ENCODE measurements around the gene SH3GL1.
A peak's percentile ranks its signal among the peaks of the same experiment; 100 is the strongest.
"Not testable (repeated sequence)": the region's sequence is repeated elsewhere in the genome, so short reads cannot be mapped to it uniquely, and the experiment has no call there.

The SH3GL1 gene

GRCh38 chr19:4362101-4362828 is 38.1 kb downstream of the SH3GL1 start:
- no peak for DNase-seq

- DNase-seq: no peak
Observed at GRCh38 chr19:4361152-4362046, 38.9 kb downstream of the SH3GL1 start.

GRCh38 chr19:4360641-4361151 is 39.7 kb downstream of the SH3GL1 start:
- no peak for DNase-seq

GRCh38 chr19:4360081-4360569 is 40.2 kb downstream of the SH3GL1 start:
- no peak for DNase-seq

- no peak for DNase-seq
Observed at GRCh38 chr19:4359627-4360000, 40.7 kb downstream of the SH3GL1 start.

GRCh38 chr19:4358709-4359626 is 41.4 kb downstream of the SH3GL1 start:
- DNase-seq: no peak

DNA sequence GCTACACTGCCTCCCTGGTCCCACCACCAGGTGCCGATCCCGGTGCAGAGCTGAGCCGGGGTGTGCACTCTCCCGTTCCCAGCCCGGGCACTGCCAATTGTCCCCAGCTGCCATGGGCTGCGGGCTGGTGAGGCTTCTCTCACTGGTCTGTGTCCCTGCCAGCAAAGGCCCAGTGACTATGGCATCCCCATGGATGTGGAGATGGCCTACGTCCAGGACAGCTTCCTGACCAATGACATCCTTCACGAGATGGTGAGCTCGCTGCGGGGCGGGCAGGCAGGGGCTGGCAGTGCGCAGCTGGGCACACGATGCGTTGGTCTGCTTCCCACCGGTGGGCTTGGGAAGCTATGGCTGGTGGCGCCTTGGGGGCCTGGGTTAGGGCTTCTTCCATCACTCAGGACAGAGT is 42.4 kb downstream of the SH3GL1 start:
- no peak for DNase-seq

DNA sequence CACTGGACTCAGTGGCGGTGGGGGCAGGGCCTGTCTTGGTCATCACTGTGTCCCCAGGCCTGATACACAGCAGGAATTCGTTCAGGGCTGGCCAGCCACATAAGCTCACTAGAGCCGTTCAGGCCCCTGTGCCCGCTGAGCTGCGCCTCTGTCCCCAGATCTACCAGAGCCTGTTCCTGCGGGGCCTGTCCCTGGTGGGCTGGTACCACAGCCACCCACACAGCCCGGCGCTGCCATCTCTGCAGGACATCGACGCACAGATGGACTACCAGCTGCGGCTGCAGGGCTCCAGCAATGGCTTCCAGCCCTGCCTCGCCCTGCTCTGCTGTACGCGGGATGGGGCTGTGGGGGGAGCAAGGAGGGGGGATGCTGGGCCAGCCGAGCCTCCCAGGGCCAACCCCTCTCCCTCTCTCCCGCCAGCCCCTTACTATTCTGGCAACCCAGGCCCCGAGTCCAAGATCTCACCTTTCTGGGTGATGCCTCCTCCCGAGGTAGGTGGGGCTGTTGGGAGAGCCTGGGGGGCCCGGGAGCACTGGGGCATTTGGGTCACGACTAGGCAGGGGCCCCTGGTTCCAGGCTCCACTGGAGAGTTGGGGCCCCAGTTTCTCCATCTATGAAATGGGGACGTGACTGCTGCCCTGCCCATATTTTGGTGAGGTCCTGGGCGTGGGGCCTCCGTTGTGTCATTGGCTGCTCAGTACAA is 43.1 kb downstream of the SH3GL1 start:
- DNase-seq: no peak

GRCh38 chr19:4354897-4355296 is 45.5 kb downstream of the SH3GL1 start:
- DNase-seq: no peak

DNA sequence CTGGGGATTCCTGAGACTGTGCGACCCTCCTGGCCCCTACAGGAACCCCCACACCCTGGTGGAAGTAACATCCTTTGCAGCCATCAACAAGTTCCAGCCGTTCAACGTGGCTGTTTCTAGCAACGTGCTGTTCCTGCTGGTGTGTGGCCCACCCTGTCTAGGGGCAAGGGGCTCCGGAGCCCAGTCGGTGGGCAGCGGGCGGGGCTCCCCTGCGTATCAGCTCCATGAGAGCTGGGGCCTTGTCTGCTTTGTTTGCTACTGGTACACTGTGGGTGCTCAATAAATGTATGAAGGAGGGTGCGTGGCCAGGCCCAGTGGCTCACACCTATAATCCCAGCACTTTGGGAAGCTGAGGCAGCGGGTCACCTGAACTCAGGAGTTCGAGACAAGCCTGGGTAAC is 46.1 kb downstream of the SH3GL1 start:
- no peak for DNase-seq

GRCh38 chr19:4352701-4353121 is 47.6 kb downstream of the SH3GL1 start:
- DNase-seq: peak; percentile 51 to 70

DNA sequence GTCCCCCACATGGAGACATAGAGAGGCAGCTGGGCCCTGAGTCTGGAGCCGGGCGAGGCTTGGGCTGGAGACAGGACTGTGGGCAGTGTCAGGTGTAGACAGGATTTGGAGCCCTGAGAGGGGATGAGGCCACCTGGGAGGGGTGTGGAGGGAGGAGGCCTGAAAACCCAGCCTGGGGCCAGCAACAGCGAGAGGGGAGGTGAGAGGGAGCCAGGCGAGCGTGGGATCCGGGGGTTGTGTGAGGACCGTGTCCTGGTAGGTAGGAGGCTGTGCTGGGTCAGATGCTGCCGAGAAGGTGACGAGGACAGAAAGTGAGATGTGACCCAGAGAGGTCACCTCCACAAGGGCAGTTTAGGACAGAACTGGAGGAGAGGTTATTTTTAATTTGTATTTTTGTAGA is 49.6 kb downstream of the SH3GL1 start:
- no peak for DNase-seq

GRCh38 chr19:4350111-4350510 is 50.2 kb downstream of the SH3GL1 start:
- DNase-seq: no peak

- not testable (repeated sequence) for DNase-seq
Observed at GRCh38 chr19:4349225-4349624, 51.1 kb downstream of the SH3GL1 start.

- DNase-seq: no peak
Observed at GRCh38 chr19:4347521-4347920, 52.8 kb downstream of the SH3GL1 start.

GRCh38 chr19:4346020-4346383 is 54.3 kb downstream of the SH3GL1 start:
- no peak for DNase-seq

GRCh38 chr19:4345342-4346019 is 54.9 kb downstream of the SH3GL1 start:
- no peak for DNase-seq

GRCh38 chr19:4343370-4344307 is 56.7 kb downstream of the SH3GL1 start, which contains the start of gene MPND:
Gene MPND, plus strand, starts transcription at chr19:4343562. Its CDS starts 32 bp downstream, at chr19:4343594.
- DNase-seq: peak; percentile 74 to 94

- DNase-seq: peak; percentile 99 to 100
Observed at GRCh38 chr19:4342615-4343369, 57.6 kb downstream of the SH3GL1 start.

- no peak for DNase-seq
Observed at GRCh38 chr19:4342314-4342614, 58.1 kb downstream of the SH3GL1 start.

All from NCI-H446 (cell line).